ENCODE results near the gene GALNT10. TPM values are rescaled to one million over a fixed set of nuclear protein-coding genes. Genes with fewer than 3 reads are reported as not detected.
A peak's percentile ranks its signal among the peaks of the same experiment; 100 is the strongest.

The GALNT10 gene
- total RNA-seq, 1 donor from 2014 or later = 20.6 TPM

- Mint-ChIP-seq H3K4me1 (ENCODE audit: low read depth) (no peaks in the 10 kb centered on the region), H3K36me3 (ENCODE audit: insufficient read depth) (peaks cover 15% of the 10 kb centered on the region), H3K4me3 (ENCODE audit: low read depth) (no peak overlapping the region), H3K27me3 (peaks cover 11% of the 10 kb centered on the region), H3K9me3 (ENCODE audit: low read depth) (no peaks in the 10 kb centered on the region), H3K27ac (no peak overlapping the region)
- no peak for TF ChIP-seq CTCF (IDR thresholded peaks at IDR 0.05; ENCODE audit: unreplicated experiment)
- no peak for DNase-seq (ENCODE audit: low spot score, unreplicated experiment)
Measured at GRCh38 chr5:154460172-154460571, 269.6 kb downstream of the GALNT10 start.

- Mint-ChIP-seq H3K9me3 (ENCODE audit: low read depth) (no peaks in the 10 kb centered on the region), H3K4me3 (ENCODE audit: low read depth) (no peak overlapping the region), H3K27ac (no peak overlapping the region), H3K4me1 (ENCODE audit: low read depth) (no peaks in the 10 kb centered on the region), H3K27me3 (peaks cover 20% of the 10 kb centered on the region), H3K36me3 (ENCODE audit: insufficient read depth) (peaks cover 7% of the 10 kb centered on the region)
- no peak for DNase-seq (ENCODE audit: low spot score, unreplicated experiment)
- TF ChIP-seq CTCF (IDR thresholded peaks at IDR 0.05; ENCODE audit: unreplicated experiment) = peak; percentile 31
Measured at GRCh38 chr5:154461531-154461930, 271.0 kb downstream of the GALNT10 start.

DNA sequence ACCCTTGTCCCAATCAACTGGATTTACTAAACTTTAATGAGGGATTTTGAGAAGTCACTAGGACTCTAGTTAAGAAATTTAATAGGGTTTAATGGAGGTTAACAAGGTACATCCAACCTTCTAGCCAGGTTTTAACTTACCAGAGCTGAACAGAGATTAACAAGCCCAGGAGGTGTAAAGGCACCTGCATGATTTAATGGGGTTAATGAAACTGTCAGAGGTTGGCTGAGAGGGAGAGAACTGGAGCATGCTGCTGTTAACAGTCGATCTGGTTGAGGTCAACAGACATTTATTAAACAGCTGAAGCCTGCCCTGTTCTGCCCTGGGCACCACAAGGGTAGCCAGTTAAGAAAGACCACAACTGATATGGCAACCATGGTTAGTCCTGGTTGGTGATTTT lies 273.9 kb downstream of the GALNT10 start:
- Mint-ChIP-seq H3K36me3 (ENCODE audit: insufficient read depth) (no peaks in the 10 kb centered on the region), H3K4me3 (ENCODE audit: low read depth) (no peak overlapping the region), H3K4me1 (ENCODE audit: low read depth) (no peaks in the 10 kb centered on the region), H3K9me3 (ENCODE audit: low read depth) (no peaks in the 10 kb centered on the region), H3K27ac (no peak overlapping the region), H3K27me3 (peaks cover 48% of the 10 kb centered on the region)
- no peak for DNase-seq (ENCODE audit: low spot score, unreplicated experiment)
- TF ChIP-seq CTCF (IDR thresholded peaks at IDR 0.05; ENCODE audit: unreplicated experiment) = no peak

GRCh38 chr5:154465169-154465568 lies 274.6 kb downstream of the GALNT10 start:
- no peak for TF ChIP-seq CTCF (IDR thresholded peaks at IDR 0.05; ENCODE audit: unreplicated experiment)
- H3K9me3 Mint-ChIP-seq (ENCODE audit: low read depth) = no peaks in the 10 kb centered on the region
- H3K27me3 Mint-ChIP-seq = peaks cover 53% of the 10 kb centered on the region
- no peaks in the 10 kb centered on the region for H3K36me3 Mint-ChIP-seq (ENCODE audit: insufficient read depth)
- H3K4me3 Mint-ChIP-seq (ENCODE audit: low read depth) = no peak overlapping the region
- no peaks in the 10 kb centered on the region for H3K4me1 Mint-ChIP-seq (ENCODE audit: low read depth)
- H3K27ac Mint-ChIP-seq = no peak overlapping the region
- no peak for DNase-seq (ENCODE audit: low spot score, unreplicated experiment)

DNA sequence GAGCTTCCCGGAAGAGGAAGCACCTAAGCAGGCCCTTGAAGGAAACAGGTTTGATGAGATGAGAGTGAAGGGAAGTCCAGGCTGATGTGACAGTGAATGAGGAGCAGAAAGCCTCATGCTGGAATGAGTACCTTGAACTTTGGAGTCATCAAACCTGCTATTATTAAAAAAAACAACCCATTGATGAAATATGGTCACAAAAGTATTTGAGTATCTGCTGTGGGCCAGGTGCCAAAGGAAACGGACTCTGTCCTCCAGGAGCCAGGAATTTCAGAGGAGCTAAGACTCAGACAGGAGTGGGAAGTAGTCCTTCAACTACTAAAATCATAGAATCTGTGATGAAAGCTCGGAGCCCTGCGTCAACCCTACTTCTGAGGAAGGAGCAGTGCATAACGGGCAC lies 275.6 kb downstream of the GALNT10 start:
- Mint-ChIP-seq H3K27ac (no peak overlapping the region), H3K36me3 (ENCODE audit: insufficient read depth) (no peaks in the 10 kb centered on the region), H3K27me3 (peaks cover 63% of the 10 kb centered on the region), H3K4me1 (ENCODE audit: low read depth) (no peaks in the 10 kb centered on the region), H3K9me3 (ENCODE audit: low read depth) (no peaks in the 10 kb centered on the region), H3K4me3 (ENCODE audit: low read depth) (no peak overlapping the region)
- TF ChIP-seq CTCF (IDR thresholded peaks at IDR 0.05; ENCODE audit: unreplicated experiment) = no peak
- no peak for DNase-seq (ENCODE audit: low spot score, unreplicated experiment)

Measured in progenitor cell of endocrine pancreas (in vitro differentiated cells).